K562 (cell line): ENCODE results near the gene RHOF. TPM values are rescaled to one million over a fixed set of nuclear protein-coding genes. Genes with fewer than 3 reads are reported as not detected.
A peak's percentile ranks its signal among the peaks of the same experiment; 100 is the strongest.

Experiments used
- BCLAF1 ChIP-seq, 2 experiments: fragments of 450-650 bp in 1 of 2; IDR thresholded peaks; 2 replicates each; pipeline ENCODE4 v1.6.1; 2011 to 2017; ENCODE audit warnings: low read depth in 2 of 2, antibody characterized with exemption in 1 of 2, borderline replicate concordance in 1 of 2, low read length in 1 of 2, mild to moderate bottlenecking in 1 of 2, mixed read lengths in 1 of 2; ENCODE audit not compliant: control insufficient read depth in 1 of 2
- DNMT1 ChIP-seq: fragments of 450-650 bp; IDR thresholded peaks from 2 replicates; pipeline ENCODE4 v1.6.1; 2016; ENCODE audit warnings: antibody characterized with exemption, mild to moderate bottlenecking
- EP400 ChIP-seq: fragments of 450-650 bp; IDR thresholded peaks from 2 replicates; pipeline ENCODE4 v1.6.1; 2017; ENCODE audit warnings: antibody characterized with exemption, mild to moderate bottlenecking, moderate library complexity
- FOXJ2 ChIP-seq: fragments of 200-800 bp; sonication (Bioruptor generic); IDR thresholded peaks from 2 replicates; pipeline ENCODE4 v1.6.1; 2016; ENCODE audit warnings: missing genetic modification characterization, missing compliant biosample characterization
- HMGN3 ChIP-seq: IDR thresholded peaks from 2 replicates; pipeline ENCODE4 v1.6.1; 2011; ENCODE audit warnings: borderline replicate concordance, low read depth, mild to moderate bottlenecking, mixed read lengths, low read length; ENCODE audit not compliant: insufficient read length; ENCODE audit errors: extremely low read depth
- HNRNPLL ChIP-seq: fragments of 200-400 bp; formaldehyde crosslinking; IDR thresholded peaks from 2 replicates; pipeline ENCODE4 v1.6.1; 2017; ENCODE audit warnings: low read length, low read depth, mild to moderate bottlenecking; ENCODE audit not compliant: poor library complexity, severe bottlenecking
- ILF3 ChIP-seq: fragments of 450-650 bp; IDR thresholded peaks from 2 replicates; pipeline ENCODE4 v1.6.1; 2018; ENCODE audit warnings: antibody characterized with exemption, mild to moderate bottlenecking, moderate library complexity, borderline replicate concordance
- MAZ ChIP-seq, 2 experiments: fragments of 450-650 bp in 1 of 2; sonication (generic) in 1 of 2; formaldehyde crosslinking; IDR thresholded peaks in 1 of 2; conservative IDR thresholded peaks in 1 of 2; 2 replicates each; pipeline versions ENCODE4 v1.4.0 to v1.5.0; 2020; ENCODE audit warnings: mild to moderate bottlenecking in 1 of 2, missing genetic modification reagents in 1 of 2
- MEIS2 ChIP-seq: fragments of 450-650 bp; IDR thresholded peaks from 2 replicates; pipeline ENCODE4 v1.6.1; 2014; ENCODE audit warnings: mild to moderate bottlenecking; ENCODE audit not compliant: partially characterized antibody
- NONO ChIP-seq, 2 experiments: fragments of 200-400 bp in 1 of 2; fragments of 450-650 bp in 1 of 2; formaldehyde crosslinking in 1 of 2; IDR thresholded peaks; 2 replicates each; pipeline ENCODE4 v1.6.1; 2017; ENCODE audit warnings: low read depth in 2 of 2, mild to moderate bottlenecking in 2 of 2, moderate library complexity in 2 of 2, low read length in 1 of 2
- PRMT5 ChIP-seq: sonication (generic); formaldehyde crosslinking; IDR thresholded peaks from 2 replicates; pipeline ENCODE4 v1.5.0; 2020; ENCODE audit warnings: missing genetic modification reagents
- PTTG1 ChIP-seq: fragments of 450-650 bp; IDR thresholded peaks from 2 replicates; pipeline ENCODE4 v1.6.1; 2016; ENCODE audit warnings: low read depth, mild to moderate bottlenecking, missing genetic modification characterization, missing compliant biosample characterization
- STAT5A ChIP-seq: IDR thresholded peaks from 2 replicates; pipeline ENCODE4 v1.6.1; 2012; ENCODE audit warnings: low read length, inconsistent platforms, borderline replicate concordance
- ZBTB34 ChIP-seq: fragments of 250-450 bp; sonication (Bioruptor Pico); IDR thresholded peaks from 2 replicates; pipeline ENCODE4 v1.8.0; 2021; ENCODE audit warnings: mild to moderate bottlenecking, moderate library complexity
- ZFP36 ChIP-seq: fragments of 150-350 bp; IDR thresholded peaks from 2 replicates; pipeline ENCODE4 v1.6.1; 2018; ENCODE audit warnings: low read length, low read depth; ENCODE audit not compliant: partially characterized antibody
- ZNF23 ChIP-seq: fragments of 250-450 bp; sonication (Bioruptor Pico); IDR thresholded peaks from 2 replicates; pipeline ENCODE4 v1.4.0; 2020; ENCODE audit warnings: mild to moderate bottlenecking
- ZNF507 ChIP-seq: conservative IDR thresholded peaks from 2 replicates; pipeline ENCODE4 v1.6.1; 2017; ENCODE audit warnings: missing genetic modification characterization, missing compliant biosample characterization
- ZNF785 ChIP-seq: fragments of 250-450 bp; sonication (Bioruptor Pico); IDR thresholded peaks from 2 replicates; pipeline ENCODE4 v1.4.0; 2020; ENCODE audit warnings: mild to moderate bottlenecking
- ZSCAN32 ChIP-seq: fragments of 450-650 bp; formaldehyde crosslinking; IDR thresholded peaks from 2 replicates; pipeline ENCODE4 v1.4.0; 2020; ENCODE audit warnings: mild to moderate bottlenecking, moderate library complexity
- polyA plus RNA-seq, 8 experiments: library from polyadenylated mRNA; depleted of rRNA in 4 of 8; stranded (reverse) in 5 of 8; unstranded in 3 of 8; fragments of >200 nt; fragmentation: Nextera tagmentation in 2 of 8; fragmentation: Illumina TruSeq in 1 of 8; extraction: Ambion mirVana in 2 of 8; extraction: Trizol in 1 of 8; gene quantifications; 2 replicates each; pipeline versions ENCODE4 v1.2.1 to v1.2.3, GENCODE V29; 2011 to 2014; ENCODE audit warnings: inconsistent platforms in 1 of 8, missing spikeins in 1 of 8
- total RNA-seq, 7 experiments: library from RNA; depleted of rRNA in 6 of 7; stranded (reverse); fragments of >200 nt in 6 of 7; fragmentation: Illumina TruSeq in 2 of 7; extraction: Trizol in 2 of 7; gene quantifications; 2 replicates each; pipeline versions ENCODE4 v1.2.1 to v1.2.3, GENCODE V29; 2011 to 2021; ENCODE audit warnings: low replicate concordance in 1 of 7
- TF ChIP-seq, protein P1 (sequence below), 2 experiments: fragments of 250-450 bp in 1 of 2; fragments of 450-650 bp in 1 of 2; sonication (Bioruptor Pico) in 1 of 2; IDR thresholded peaks; 2 replicates each; pipeline versions ENCODE4 v1.6.1 to v1.8.0; 2016 to 2021; ENCODE audit warnings: mild to moderate bottlenecking in 2 of 2, moderate library complexity in 2 of 2, missing compliant biosample characterization in 1 of 2, missing genetic modification characterization in 1 of 2
- TF ChIP-seq, protein P2 (sequence below): fragments of 250-450 bp; sonication (Bioruptor Pico); IDR thresholded peaks from 2 replicates; pipeline ENCODE4 v1.8.0; 2022; ENCODE audit warnings: moderate library complexity, mild to moderate bottlenecking, inconsistent platforms

Gene RHOF
- total and polyA plus RNA-seq, 9 of the 15 experiments (the other 6 are each of a cell fraction or from before 2014, with no cell fraction given), result 0.13 to 10.1 (median 4.0) TPM

DNA sequence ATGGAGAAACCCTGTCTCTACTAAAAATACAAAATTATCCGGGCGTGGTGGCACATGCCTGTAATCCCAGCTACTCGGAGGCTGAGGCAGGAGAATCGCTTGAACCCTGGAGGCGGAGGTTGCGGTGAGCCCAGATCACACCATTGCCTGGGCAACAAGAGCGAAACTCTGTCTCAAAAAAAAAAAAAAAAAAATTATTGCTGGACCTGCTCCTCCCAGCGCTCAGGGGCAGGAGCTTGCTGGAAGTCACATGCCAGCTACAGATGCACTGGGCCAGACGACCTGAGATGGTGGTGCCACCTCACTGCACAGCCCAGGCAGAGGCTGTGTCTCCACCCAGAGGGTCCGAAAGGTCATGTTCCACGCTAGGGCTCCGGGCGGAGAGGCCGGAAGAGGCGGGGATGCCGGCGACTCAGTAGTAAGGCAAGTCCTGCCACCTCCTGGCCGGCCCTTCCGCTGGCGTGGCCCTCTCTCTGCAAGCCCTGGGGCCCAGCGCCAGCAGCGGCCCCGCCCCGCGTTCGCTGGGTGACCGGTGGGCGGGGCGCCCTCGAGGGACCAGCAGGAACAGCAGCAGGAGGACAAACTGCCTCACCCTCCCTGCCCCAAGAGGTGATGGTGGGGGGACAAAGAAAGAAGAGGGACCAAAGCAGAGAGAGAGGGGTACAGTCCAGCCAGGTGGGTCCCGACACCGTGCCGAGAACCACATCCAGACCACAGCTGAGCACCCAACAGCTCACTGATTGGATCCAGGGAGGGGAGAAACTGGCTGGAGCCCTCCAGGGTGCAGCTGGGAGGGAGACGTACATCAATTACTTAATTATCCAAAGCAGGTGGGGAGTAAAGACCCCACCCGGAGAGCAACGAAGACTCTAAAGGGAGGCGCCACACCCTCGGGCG lies 3.6 kb upstream of the RHOF start (continued):
- no peak for TF ChIP-seq BCLAF1 (IDR thresholded peaks at IDR 0.05; ENCODE audit: borderline replicate concordance in 1 of 2, control insufficient read depth in 1 of 2, low read depth in 2 of 2, low read length in 1 of 2)
- no peak for TF ChIP-seq ZBTB34 (CRISPR knock-in tag)
- no peak for TF ChIP-seq PRMT5 (CRISPR knock-in tag)
- TF ChIP-seq MAZ (CRISPR knock-in tag; conservative IDR thresholded peaks at IDR 0.05 in 1 of 2, IDR thresholded peaks at IDR 0.05 in 1 of 2), result peak; percentile 85 to 95
- no peak for TF ChIP-seq ZNF785
- TF ChIP-seq ZFP36, result peak; percentile 22
- no peak for TF ChIP-seq ZNF23 (CRISPR knock-in tag)
- TF ChIP-seq PTTG1 (tag), result no peak
- TF ChIP-seq MEIS2, result no peak
- TF ChIP-seq DNMT1, result peak; percentile 41; the same call in 1 of the 2 replicates
- TF ChIP-seq HMGN3, result peak; percentile 97
- no peak for TF ChIP-seq STAT5A
- no peak for TF ChIP-seq ZSCAN32 (CRISPR knock-in tag)
- no peak; a peak in 1 of 4 replicates for TF ChIP-seq NONO (IDR thresholded peaks at IDR 0.05; ENCODE audit: low read depth in 2 of 2, low read length in 1 of 2)
- no peak for TF ChIP-seq ZNF507
- TF ChIP-seq, protein P1, sequence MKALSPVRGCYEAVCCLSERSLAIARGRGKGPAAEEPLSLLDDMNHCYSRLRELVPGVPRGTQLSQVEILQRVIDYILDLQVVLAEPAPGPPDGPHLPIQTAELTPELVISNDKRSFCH (CRISPR knock-in tag; IDR thresholded peaks at IDR 0.05), result no peak
- TF ChIP-seq, protein P1 (tag; IDR thresholded peaks at IDR 0.05), result peak; percentile 85; the same call in 1 of the 2 replicates
- TF ChIP-seq FOXJ2 (tag), result no peak
- TF ChIP-seq, protein P2, sequence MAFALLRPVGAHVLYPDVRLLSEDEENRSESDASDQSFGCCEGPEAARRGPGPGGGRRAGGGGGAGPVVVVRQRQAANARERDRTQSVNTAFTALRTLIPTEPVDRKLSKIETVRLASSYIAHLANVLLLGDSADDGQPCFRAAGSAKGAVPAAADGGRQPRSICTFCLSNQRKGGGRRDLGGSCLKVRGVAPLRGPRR (CRISPR knock-in tag), result no peak
- TF ChIP-seq ILF3, result no peak
- TF ChIP-seq EP400, result peak; percentile 89
- peak; percentile 76 for TF ChIP-seq HNRNPLL
